SK-N-SH (cell line): ENCODE measurements around the gene PRCC. TPM values are rescaled to one million over a fixed set of nuclear protein-coding genes. Genes with fewer than 3 reads are reported as not detected.

Experiments
- CTCF ChIA-PET: fragments of 300-600, 350-600 bp; formaldehyde crosslinking; extraction: SDS; loops from one replicate; lab custom pipeline; 2021; lab: Yijun Ruan, JAX
- POLR2A ChIA-PET: fragments of 350-600 bp; sonication (Branson Sonifier 250); formaldehyde crosslinking; extraction: SDS; loops from one replicate; lab custom pipeline; 2020; ENCODE audit warnings: antibody characterized with exemption, inconsistent platforms; lab: Yijun Ruan, JAX
- DNase-seq: peaks from one replicate; pipeline ENCODE4 v3.0.0; 2012
- H2AFZ ChIP-seq: fragments of 200-600 bp; sonication (generic); 2 replicates; pipeline ENCODE4 v1.8.1; 2016; ENCODE audit warnings: antibody characterized with exemption, mild to moderate bottlenecking, low read depth
- H3F3A ChIP-seq: fragments of 200-600 bp; sonication (generic); replicated peaks from 2 replicates; pipeline ENCODE3; 2016; ENCODE audit warnings: antibody characterized with exemption, mild to moderate bottlenecking; ENCODE audit not compliant: insufficient read depth
- H3K27ac ChIP-seq, 2 experiments: fragments of 200-500 bp in 1 of 2; fragments of 200-600 bp in 1 of 2; sonication (Bioruptor generic) in 1 of 2; sonication (generic), shearing (Covaris generic) in 1 of 2; 2 replicates each; pipeline versions ENCODE4 v1.5.1 to v1.6.1; 2014 to 2016; ENCODE audit warnings: low read depth in 2 of 2, inconsistent platforms in 1 of 2, low read length in 1 of 2, mild to moderate bottlenecking in 1 of 2, mixed read lengths in 1 of 2
- H3K27me3 ChIP-seq: fragments of 200-600 bp; sonication (generic), shearing (Covaris generic); 2 replicates; pipeline ENCODE4 v1.6.1; 2016; ENCODE audit warnings: mixed run types; ENCODE audit not compliant: insufficient read depth
- H3K36me3 ChIP-seq, 2 experiments: fragments of 200-500 bp in 1 of 2; fragments of 200-600 bp in 1 of 2; sonication (Bioruptor generic) in 1 of 2; sonication (generic) in 1 of 2; replicated peaks in 1 of 2; 2 replicates each; pipeline versions ENCODE3 to v1.5.1; 2014 to 2016; ENCODE audit warnings: low read length in 1 of 2, mild to moderate bottlenecking in 1 of 2; ENCODE audit not compliant: insufficient read depth in 2 of 2, control insufficient read depth in 1 of 2
- H3K4me1 ChIP-seq, 2 experiments: fragments of 200-500 bp in 1 of 2; fragments of 200-600 bp in 1 of 2; sonication (Bioruptor generic) in 1 of 2; sonication (generic), shearing (Covaris generic) in 1 of 2; 2 replicates each; pipeline versions ENCODE4 v1.5.1 to v1.6.1; 2014 to 2016; ENCODE audit warnings: low read depth in 1 of 2, low read length in 1 of 2, mixed run types in 1 of 2; ENCODE audit not compliant: insufficient read depth in 2 of 2, control insufficient read depth in 1 of 2
- H3K4me2 ChIP-seq: fragments of 200-600 bp; sonication (generic), shearing (Covaris generic); 2 replicates; pipeline ENCODE4 v1.6.1; 2017; ENCODE audit warnings: mixed run types
- H3K4me3 ChIP-seq, 2 experiments: fragments of 200-500 bp in 1 of 2; fragments of 200-600 bp in 1 of 2; sonication (Bioruptor generic) in 1 of 2; sonication (generic), shearing (Covaris generic) in 1 of 2; 2 replicates each; pipeline versions ENCODE4 v1.5.1 to v1.8.1; 2014 to 2016; ENCODE audit warnings: low read depth in 2 of 2, inconsistent platforms in 1 of 2, low read length in 1 of 2, mild to moderate bottlenecking in 1 of 2, mixed read lengths in 1 of 2, moderate library complexity in 1 of 2
- H3K79me2 ChIP-seq: fragments of 200-600 bp; sonication (generic); 2 replicates; pipeline ENCODE4 v1.8.1; 2017; ENCODE audit warnings: mild to moderate bottlenecking; ENCODE audit not compliant: insufficient read depth
- H3K9ac ChIP-seq: fragments of 200-600 bp; sonication (generic); 2 replicates; pipeline ENCODE4 v1.6.1; 2017; ENCODE audit warnings: mixed run types
- H3K9me2 ChIP-seq: fragments of 200-600 bp; sonication (generic); 2 replicates; pipeline ENCODE4 v1.6.1; 2017; ENCODE audit warnings: mixed run types
- H3K9me3 ChIP-seq: fragments of 200-600 bp; sonication (generic); 2 replicates; pipeline ENCODE4 v1.6.1; 2017; ENCODE audit warnings: mixed run types, mild to moderate bottlenecking, moderate library complexity
- H4K20me1 ChIP-seq: fragments of 200-600 bp; sonication (generic); 2 replicates; pipeline ENCODE4 v1.6.1; 2017; ENCODE audit warnings: mild to moderate bottlenecking, mixed run types; ENCODE audit not compliant: insufficient read depth
- ELF1 ChIP-seq: IDR thresholded peaks from 2 replicates; pipeline ENCODE4 v1.4.0; 2012
- POLR2AphosphoS5 ChIP-seq: IDR thresholded peaks from 2 replicates; pipeline ENCODE4 v1.6.1; 2012; ENCODE audit warnings: low read depth, low read length
- RXRA ChIP-seq: IDR thresholded peaks from 2 replicates; pipeline ENCODE4 v1.4.0; 2012; ENCODE audit warnings: low read depth, mild to moderate bottlenecking, borderline replicate concordance
- WGBS: methylation state at CpG from one replicate; pipeline ENCODE4 v1.1.6; 2017; ENCODE audit warnings: low lambda C conversion rate; 5-methylcytosine and 5-hydroxymethylcytosine counted together
- polyA plus RNA-seq, 3 experiments: library from polyadenylated mRNA; depleted of rRNA; stranded (reverse); fragments of >200 nt; gene quantifications; 2 replicates each; pipeline ENCODE4 v1.2.3, GENCODE V29; 2012
- TF ChIP-seq, protein P1 (sequence below): fragments of 150-350 bp; IDR thresholded peaks from 2 replicates; pipeline ENCODE4 v1.6.1; 2016; ENCODE audit warnings: mild to moderate bottlenecking, low read depth, low read length
- TF ChIP-seq, protein P2 (sequence below): IDR thresholded peaks from 2 replicates; pipeline ENCODE4 v1.6.1; 2012; ENCODE audit warnings: mild to moderate bottlenecking, low read depth, low read length, moderate library complexity
- TF ChIP-seq, protein P3 (sequence below): IDR thresholded peaks from 2 replicates; pipeline ENCODE4 v1.4.0; 2012; ENCODE audit warnings: low read depth, borderline replicate concordance

Gene PRCC
- polyA plus RNA-seq, 1 of the 3 experiments (the other 2 are of a cell fraction): 39.2 TPM

DNA sequence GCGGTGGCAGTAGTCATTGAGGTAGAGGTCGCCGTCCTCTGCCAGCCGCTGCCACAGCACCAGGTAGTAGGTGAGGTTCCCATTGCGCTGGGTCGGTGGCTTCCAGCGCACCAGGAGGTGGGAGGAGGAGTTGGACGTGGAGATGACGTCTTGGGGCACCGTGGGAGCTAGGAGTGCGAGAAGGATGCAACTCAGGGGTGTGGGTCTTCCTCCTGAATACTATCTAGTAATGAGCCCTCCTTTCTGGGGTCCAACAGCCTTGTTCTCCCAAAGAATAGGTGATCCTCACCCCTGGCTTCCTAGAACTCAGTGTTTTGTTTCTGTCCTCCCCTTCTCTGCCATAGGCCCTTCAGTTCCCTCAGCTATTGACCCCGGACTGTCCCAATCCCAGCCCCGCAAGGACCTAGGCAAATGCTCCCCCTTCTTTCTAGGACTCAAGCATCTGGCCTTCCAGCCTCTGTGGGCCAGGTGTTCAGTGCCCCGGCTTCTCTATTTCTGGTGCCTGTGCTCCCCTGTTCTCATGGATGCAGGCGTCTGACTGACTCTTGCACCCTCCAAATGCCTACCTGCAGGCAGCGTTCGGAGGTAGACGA, 78.7 kb downstream of the PRCC start:
- no peaks in the 10 kb centered on the region for H3F3A ChIP-seq
- no peak overlapping the region for H3K4me3 ChIP-seq
- H2AFZ ChIP-seq: no peak overlapping the region
- DNase-seq: no peak
- no peaks in the 10 kb centered on the region for H4K20me1 ChIP-seq
- no peak overlapping the region for H3K4me2 ChIP-seq
- CTCF ChIA-PET: interaction anchor here (2.2 to 18.0 kb wide), 4 partner anchors 10 to 44 kb away, joined by 7 to 566 read pairs (median 246); partner anchors contain the start of gene NTRK1
- H3K36me3 ChIP-seq: no peaks in the 10 kb centered on the region
- H3K9me2 ChIP-seq: no peaks in the 10 kb centered on the region
- H3K9me3 ChIP-seq: no peaks in the 10 kb centered on the region
- peaks cover 0 to 1% of the 10 kb centered on the region in 2 experiments; a peak in 1 of 4 replicates for H3K4me1 ChIP-seq
- no peak overlapping the region for H3K9ac ChIP-seq
- H3K79me2 ChIP-seq: no peaks in the 10 kb centered on the region
- POLR2A ChIA-PET: interaction anchor here (0.5 kb wide), 1 partner anchor 208 kb away, joined by 4 read pairs; no protein-coding TSS in a partner anchor
- TF ChIP-seq POLR2AphosphoS5: no peak
- TF ChIP-seq, all 33 proteins: peak for 0
- Histone ChIP-seq H3K27me3 (no peaks in the 10 kb centered on the region), H3K27ac (no peak overlapping the region)
- WGBS: 86% methylated on average over 14 of the region's 18 CpGs

DNA sequence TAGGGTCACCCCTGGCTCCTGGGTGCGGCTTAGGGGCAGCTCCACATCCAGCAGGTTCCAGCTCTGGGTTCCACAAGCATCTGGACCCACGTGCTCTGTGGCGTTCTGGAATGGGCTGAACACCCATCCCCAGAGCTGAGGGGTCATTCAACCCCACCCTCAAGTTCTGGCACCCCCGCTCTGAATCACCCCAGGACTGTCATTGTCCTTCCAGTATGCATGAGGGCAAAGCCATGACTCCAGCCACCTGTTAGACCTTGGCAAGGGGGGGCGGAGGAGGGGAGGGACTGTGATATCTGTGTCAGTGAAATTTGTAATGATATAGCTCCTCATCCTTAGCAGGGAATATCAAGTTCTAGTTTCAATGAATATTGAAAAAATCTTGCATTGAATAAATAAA, 79.3 kb downstream of the PRCC start:
- CTCF ChIA-PET: interaction anchor here (1.7 to 18.0 kb wide), 5 partner anchors 11 to 81 kb away, joined by 7 to 566 read pairs (median 16); partner anchors contain the start of gene NTRK1
- H3K9ac ChIP-seq: no peak overlapping the region
- no peaks in the 10 kb centered on the region for H4K20me1 ChIP-seq
- no peak overlapping the region for H3K4me3 ChIP-seq
- 58% methylated on average over 3 of the region's 5 CpGs for WGBS
- H2AFZ ChIP-seq: no peak overlapping the region
- no peaks in the 10 kb centered on the region for H3K9me3 ChIP-seq
- no peak for TF ChIP-seq POLR2AphosphoS5
- TF ChIP-seq, protein P1, sequence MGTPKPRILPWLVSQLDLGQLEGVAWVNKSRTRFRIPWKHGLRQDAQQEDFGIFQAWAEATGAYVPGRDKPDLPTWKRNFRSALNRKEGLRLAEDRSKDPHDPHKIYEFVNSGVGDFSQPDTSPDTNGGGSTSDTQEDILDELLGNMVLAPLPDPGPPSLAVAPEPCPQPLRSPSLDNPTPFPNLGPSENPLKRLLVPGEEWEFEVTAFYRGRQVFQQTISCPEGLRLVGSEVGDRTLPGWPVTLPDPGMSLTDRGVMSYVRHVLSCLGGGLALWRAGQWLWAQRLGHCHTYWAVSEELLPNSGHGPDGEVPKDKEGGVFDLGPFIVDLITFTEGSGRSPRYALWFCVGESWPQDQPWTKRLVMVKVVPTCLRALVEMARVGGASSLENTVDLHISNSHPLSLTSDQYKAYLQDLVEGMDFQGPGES: no peak
- TF ChIP-seq ELF1: no peak
- TF ChIP-seq, protein P2, sequence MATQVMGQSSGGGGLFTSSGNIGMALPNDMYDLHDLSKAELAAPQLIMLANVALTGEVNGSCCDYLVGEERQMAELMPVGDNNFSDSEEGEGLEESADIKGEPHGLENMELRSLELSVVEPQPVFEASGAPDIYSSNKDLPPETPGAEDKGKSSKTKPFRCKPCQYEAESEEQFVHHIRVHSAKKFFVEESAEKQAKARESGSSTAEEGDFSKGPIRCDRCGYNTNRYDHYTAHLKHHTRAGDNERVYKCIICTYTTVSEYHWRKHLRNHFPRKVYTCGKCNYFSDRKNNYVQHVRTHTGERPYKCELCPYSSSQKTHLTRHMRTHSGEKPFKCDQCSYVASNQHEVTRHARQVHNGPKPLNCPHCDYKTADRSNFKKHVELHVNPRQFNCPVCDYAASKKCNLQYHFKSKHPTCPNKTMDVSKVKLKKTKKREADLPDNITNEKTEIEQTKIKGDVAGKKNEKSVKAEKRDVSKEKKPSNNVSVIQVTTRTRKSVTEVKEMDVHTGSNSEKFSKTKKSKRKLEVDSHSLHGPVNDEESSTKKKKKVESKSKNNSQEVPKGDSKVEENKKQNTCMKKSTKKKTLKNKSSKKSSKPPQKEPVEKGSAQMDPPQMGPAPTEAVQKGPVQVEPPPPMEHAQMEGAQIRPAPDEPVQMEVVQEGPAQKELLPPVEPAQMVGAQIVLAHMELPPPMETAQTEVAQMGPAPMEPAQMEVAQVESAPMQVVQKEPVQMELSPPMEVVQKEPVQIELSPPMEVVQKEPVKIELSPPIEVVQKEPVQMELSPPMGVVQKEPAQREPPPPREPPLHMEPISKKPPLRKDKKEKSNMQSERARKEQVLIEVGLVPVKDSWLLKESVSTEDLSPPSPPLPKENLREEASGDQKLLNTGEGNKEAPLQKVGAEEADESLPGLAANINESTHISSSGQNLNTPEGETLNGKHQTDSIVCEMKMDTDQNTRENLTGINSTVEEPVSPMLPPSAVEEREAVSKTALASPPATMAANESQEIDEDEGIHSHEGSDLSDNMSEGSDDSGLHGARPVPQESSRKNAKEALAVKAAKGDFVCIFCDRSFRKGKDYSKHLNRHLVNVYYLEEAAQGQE: no peak
- TF ChIP-seq RXRA: no peak
- TF ChIP-seq, protein P3, sequence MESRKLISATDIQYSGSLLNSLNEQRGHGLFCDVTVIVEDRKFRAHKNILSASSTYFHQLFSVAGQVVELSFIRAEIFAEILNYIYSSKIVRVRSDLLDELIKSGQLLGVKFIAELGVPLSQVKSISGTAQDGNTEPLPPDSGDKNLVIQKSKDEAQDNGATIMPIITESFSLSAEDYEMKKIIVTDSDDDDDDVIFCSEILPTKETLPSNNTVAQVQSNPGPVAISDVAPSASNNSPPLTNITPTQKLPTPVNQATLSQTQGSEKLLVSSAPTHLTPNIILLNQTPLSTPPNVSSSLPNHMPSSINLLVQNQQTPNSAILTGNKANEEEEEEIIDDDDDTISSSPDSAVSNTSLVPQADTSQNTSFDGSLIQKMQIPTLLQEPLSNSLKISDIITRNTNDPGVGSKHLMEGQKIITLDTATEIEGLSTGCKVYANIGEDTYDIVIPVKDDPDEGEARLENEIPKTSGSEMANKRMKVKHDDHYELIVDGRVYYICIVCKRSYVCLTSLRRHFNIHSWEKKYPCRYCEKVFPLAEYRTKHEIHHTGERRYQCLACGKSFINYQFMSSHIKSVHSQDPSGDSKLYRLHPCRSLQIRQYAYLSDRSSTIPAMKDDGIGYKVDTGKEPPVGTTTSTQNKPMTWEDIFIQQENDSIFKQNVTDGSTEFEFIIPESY: no peak
- DNase-seq: no peak
- H3K36me3 ChIP-seq: no peaks in the 10 kb centered on the region
- no peaks in the 10 kb centered on the region for H3K79me2 ChIP-seq
- no peaks in the 10 kb centered on the region for H3F3A ChIP-seq
- no peaks in the 10 kb centered on the region for H3K27me3 ChIP-seq
- no peaks in the 10 kb centered on the region for H3K9me2 ChIP-seq
- H3K4me1 ChIP-seq: peaks cover 0 to 7% of the 10 kb centered on the region in 2 experiments; a peak in 1 of 4 replicates
- no peak overlapping the region for H3K4me2 ChIP-seq
- H3K27ac ChIP-seq: no peak overlapping the region
- POLR2A ChIA-PET: no interaction called here
